Thymus (tissue), 11 donors: Measurements from ENCODE around the gene OR2A14. TPM values are rescaled to one million over a fixed set of nuclear protein-coding genes. Genes with fewer than 3 reads are reported as not detected.
"Not testable (repeated sequence)": the region's sequence is repeated elsewhere in the genome, so short reads cannot be mapped to it uniquely, and the experiment has no call there.

ENCODE experiments used
- DNase-seq, 9 donors: peaks; one replicate each; pipeline ENCODE4 v3.0.0-alpha.2; 2013; ENCODE audit warnings: low spot score in 9 of 9, low read depth in 6 of 9, missing footprints in 1 of 9
- H3K27ac ChIP-seq, 2 donors: one replicate each; pipeline ENCODE4 v1.5.1; 2013; ENCODE audit warnings: control low read depth in 1 of 2, low read depth in 1 of 2, low read length in 1 of 2, mild to moderate bottlenecking in 1 of 2, moderate library complexity in 1 of 2
- H3K27me3 ChIP-seq, 2 donors: one replicate each; pipeline ENCODE4 v1.5.1; 2013; ENCODE audit warnings: low read length in 1 of 2; ENCODE audit not compliant: control insufficient read depth in 2 of 2, insufficient read depth in 1 of 2
- H3K36me3 ChIP-seq, 2 donors: one replicate each; pipeline ENCODE4 v1.5.1; 2013; ENCODE audit warnings: low read length in 1 of 2, mild to moderate bottlenecking in 1 of 2, moderate library complexity in 1 of 2; ENCODE audit not compliant: control insufficient read depth in 2 of 2, insufficient read depth in 2 of 2
- H3K4me1 ChIP-seq, 2 donors: one replicate each; pipeline ENCODE4 v1.5.1; 2013; ENCODE audit warnings: low read length in 2 of 2; ENCODE audit not compliant: control insufficient read depth in 2 of 2, insufficient read depth in 2 of 2
- H3K4me3 ChIP-seq, 2 donors: one replicate each; pipeline ENCODE4 v1.5.1; 2013; ENCODE audit warnings: low read length in 2 of 2, control low read depth in 1 of 2, mild to moderate bottlenecking in 1 of 2
- H3K9me3 ChIP-seq, 2 donors: one replicate each; pipeline ENCODE4 v1.5.1; 2013; ENCODE audit warnings: low read length in 1 of 2, mild to moderate bottlenecking in 1 of 2; ENCODE audit not compliant: control insufficient read depth in 2 of 2, insufficient read depth in 1 of 2
- WGBS: extraction: QIAGEN DNeasy Blood & Tissue Kit; methylation state at CpG from one replicate; pipeline ENCODE4 v1.1.7; 2013; 5-methylcytosine and 5-hydroxymethylcytosine counted together
- polyA plus RNA-seq: library from polyadenylated mRNA; stranded (reverse); fragments of 200-250 nt; gene quantifications from one replicate; pipeline ENCODE4 v1.2.3, GENCODE V29; 2013
- total RNA-seq: library from RNA; stranded (reverse); fragments of 120-200 nt; gene quantifications from one replicate; pipeline ENCODE4 v1.2.4, GENCODE V29; 2013
- donor health status: healthy.

Gene OR2A14
- total and polyA plus RNA-seq, 2 donors = not detected

GRCh38 chr7:144134116-144134515 is 11.1 kb downstream of the OR2A14 start:
- Histone ChIP-seq H3K9me3 (no peaks in the 10 kb centered on the region), H3K27ac (no peak overlapping the region), H3K36me3 (no peaks in the 10 kb centered on the region), H3K27me3 (no peaks in the 10 kb centered on the region), H3K4me3 (no peak overlapping the region), H3K4me1 (no peaks in the 10 kb centered on the region)
- DNase-seq = no peak
- 98% methylated on average over 1 of the region's 1 CpG for WGBS

DNA sequence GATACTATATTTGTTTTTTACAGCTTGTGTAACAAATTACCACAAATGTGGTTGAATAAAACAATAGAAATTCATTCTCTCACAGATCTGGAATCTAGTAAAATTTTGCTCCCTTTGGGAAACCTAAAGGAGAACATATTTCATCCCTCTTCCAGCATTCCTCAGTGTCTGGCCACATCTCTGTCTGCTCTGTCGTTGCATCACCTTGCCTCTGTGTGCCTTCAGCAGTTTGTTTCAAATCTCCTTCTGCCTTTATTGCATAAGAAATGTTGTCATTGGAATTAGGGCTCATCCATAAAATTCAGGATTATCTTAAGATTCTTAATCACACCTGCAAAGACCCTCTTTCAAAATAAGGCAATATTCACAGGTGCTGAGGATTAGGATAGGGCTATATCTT is 14.5 kb downstream of the OR2A14 start:
- no peaks in the 10 kb centered on the region for H3K27me3 ChIP-seq
- H3K27ac ChIP-seq = no peak overlapping the region
- no peaks in the 10 kb centered on the region for H3K36me3 ChIP-seq
- DNase-seq = no peak
- H3K4me3 ChIP-seq = no peak overlapping the region
- H3K9me3 ChIP-seq = no peaks in the 10 kb centered on the region
- WGBS = 93% methylated on average over 1 of the region's 1 CpG
- no peaks in the 10 kb centered on the region for H3K4me1 ChIP-seq

DNA sequence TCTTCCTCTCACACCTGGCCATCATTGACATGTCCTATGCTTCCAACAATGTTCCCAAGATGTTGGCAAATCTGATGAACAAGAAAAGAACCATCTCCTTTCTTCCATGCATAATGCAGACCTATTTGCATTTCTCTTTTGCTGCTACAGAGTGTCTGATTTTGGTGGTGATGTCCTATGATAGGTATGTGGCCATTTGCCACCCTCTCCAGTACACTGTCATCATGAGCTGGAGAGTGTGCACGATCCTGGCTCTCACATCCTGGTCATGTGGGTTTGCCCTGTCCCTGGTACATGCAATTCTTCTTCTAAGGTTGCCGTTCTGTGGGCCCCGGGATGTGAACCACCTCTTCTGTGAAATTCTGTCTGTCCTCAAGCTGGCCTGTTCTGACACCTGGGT is 19.2 kb downstream of the OR2A14 start:
- H3K4me3 ChIP-seq = no peak overlapping the region
- 96% methylated on average over 3 of the region's 3 CpGs for WGBS

DNA sequence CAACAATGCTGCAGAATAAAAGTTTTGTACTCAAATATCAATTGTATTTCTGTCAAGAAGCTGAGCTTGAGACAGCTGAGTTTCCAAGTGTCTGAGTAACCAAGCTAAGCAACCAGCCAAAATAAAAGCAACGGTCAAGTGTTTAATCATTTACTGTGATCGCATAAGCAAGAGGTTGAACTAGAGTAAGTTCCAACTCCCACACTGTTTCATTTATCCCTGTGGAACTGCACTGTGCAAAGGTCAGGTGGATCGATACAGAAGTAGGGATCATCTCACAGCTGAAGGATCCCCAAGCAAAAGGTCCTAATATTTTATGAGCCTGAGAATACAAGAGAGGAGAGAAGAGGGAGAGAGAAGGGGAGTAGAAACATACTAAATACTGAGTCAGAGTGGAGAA is 21.4 kb downstream of the OR2A14 start:
- Histone ChIP-seq H3K9me3 (peaks cover 1 to 8% of the 10 kb centered on the region in 2 donors), H3K27ac (no peak overlapping the region), H3K27me3 (no peaks in the 10 kb centered on the region), H3K4me3 (no peak overlapping the region), H3K36me3 (no peaks in the 10 kb centered on the region), H3K4me1 (no peaks in the 10 kb centered on the region)
- DNase-seq = no peak
- WGBS = 97% methylated on average over 3 of the region's 3 CpGs

More for the DNA sequence above, 19.2 kb downstream of the OR2A14 start:
- Histone ChIP-seq H3K27me3 (no peaks in the 10 kb centered on the region), H3K27ac (no peak overlapping the region), H3K9me3 (peaks cover 1 to 5% of the 10 kb centered on the region in 2 donors), H3K4me1 (no peaks in the 10 kb centered on the region), H3K36me3 (no peaks in the 10 kb centered on the region)
- DNase-seq = no peak

- 92% methylated on average over 2 of the region's 2 CpGs for WGBS
Observed at GRCh38 chr7:144148224-144148827, 25.4 kb downstream of the OR2A14 start.

GRCh38 chr7:144158861-144159260 is 35.9 kb downstream of the OR2A14 start:
- Histone ChIP-seq H3K27me3 (no peaks in the 10 kb centered on the region), H3K4me3 (no peak overlapping the region), H3K4me1 (no peaks in the 10 kb centered on the region), H3K9me3 (no peaks in the 10 kb centered on the region), H3K36me3 (no peaks in the 10 kb centered on the region), H3K27ac (no peak overlapping the region)
- 93% methylated on average over 1 of the region's 1 CpG for WGBS
- no peak for DNase-seq

More at GRCh38 chr7:144148224-144148827, 25.4 kb downstream of the OR2A14 start:
- H3K9me3 ChIP-seq = peaks cover 1 to 8% of the 10 kb centered on the region in 2 donors
- no peaks in the 10 kb centered on the region for H3K27me3 ChIP-seq
- no peak for DNase-seq
- H3K27ac ChIP-seq = no peak overlapping the region
- no peaks in the 10 kb centered on the region for H3K36me3 ChIP-seq
- no peak overlapping the region for H3K4me3 ChIP-seq
- no peaks in the 10 kb centered on the region for H3K4me1 ChIP-seq

DNA sequence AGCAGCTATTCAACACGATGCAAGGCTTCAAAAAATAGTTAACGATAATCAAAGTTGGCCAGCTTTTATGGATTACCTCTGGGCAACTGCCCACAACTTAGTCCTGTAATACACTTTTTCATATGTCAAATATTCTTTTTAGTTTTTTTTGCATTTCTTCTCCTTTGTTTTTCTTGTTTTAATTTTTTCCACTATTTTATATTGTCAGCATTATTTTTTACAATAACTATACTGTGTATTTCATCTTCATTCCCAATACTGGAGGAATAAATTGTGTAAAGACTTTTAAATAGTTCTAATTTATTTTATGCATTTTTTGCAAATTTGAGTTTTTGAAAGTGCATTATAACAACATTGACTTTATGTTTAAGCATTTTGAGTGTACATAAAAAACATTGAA is 41.8 kb downstream of the OR2A14 start:
- Histone ChIP-seq H3K4me3 (no peak overlapping the region), H3K9me3 (no peaks in the 10 kb centered on the region), H3K27ac (no peak overlapping the region), H3K27me3 (no peaks in the 10 kb centered on the region), H3K36me3 (no peaks in the 10 kb centered on the region), H3K4me1 (no peaks in the 10 kb centered on the region)
- 91% methylated on average over 2 of the region's 2 CpGs for WGBS
- DNase-seq = no peak

DNA sequence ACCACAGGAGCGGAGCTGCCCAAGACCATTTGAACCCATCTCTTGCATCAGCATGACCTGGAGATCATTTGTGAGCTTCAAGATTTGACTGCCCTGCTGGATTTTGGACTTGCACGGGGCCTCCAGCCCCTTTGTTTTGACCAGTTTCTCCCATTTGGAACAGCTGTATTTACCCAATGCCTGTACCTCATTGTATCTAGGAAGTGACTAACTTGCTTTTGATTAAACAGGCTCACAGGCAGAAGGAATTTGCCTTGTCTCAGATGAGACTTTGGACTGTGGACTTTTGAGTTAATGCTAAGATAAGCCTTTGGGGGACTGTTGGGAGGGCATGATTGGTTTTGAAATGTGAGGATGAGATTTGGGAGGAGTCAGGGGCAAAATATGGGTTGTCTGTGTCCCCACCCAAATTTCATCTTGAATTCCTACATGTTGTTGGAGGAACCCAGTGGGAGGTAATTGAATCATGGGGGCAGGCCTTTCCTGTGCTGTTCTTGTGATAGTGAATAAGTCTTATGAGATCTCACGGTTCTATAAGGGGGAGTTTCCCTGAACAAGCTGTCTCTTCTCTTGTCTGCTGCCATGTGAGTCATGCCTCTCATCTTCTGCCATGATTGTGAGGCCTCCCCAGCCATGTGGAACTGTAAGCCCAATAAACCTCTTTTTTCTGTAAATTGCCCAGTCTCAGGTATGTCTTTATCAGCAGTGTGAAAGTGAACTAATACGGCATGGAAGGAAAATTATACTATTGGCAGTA is 48.8 kb downstream of the OR2A14 start:
- not testable (repeated sequence) for DNase-seq
- WGBS = 97% methylated on average over 4 of the region's 4 CpGs

DNA sequence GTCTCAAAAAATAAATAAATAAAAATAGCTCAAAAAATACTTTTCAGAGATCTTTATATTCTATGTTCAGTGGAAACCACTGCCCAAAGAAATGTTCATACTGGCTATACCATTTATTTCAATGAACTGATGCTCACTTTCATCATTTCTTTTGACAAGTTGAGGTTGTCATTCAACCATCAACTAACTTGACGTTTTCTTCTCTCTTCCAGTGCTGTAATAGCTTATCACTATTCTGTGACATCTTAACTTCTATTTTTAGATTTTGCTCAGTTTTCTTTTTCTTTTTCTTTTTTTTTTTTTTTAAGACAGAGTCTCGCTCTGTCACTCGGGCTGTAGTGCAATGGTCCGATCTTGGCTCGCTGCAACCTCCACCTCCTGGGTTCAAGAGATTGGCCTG is 51.6 kb downstream of the OR2A14 start:
- Histone ChIP-seq H3K27me3 (no peaks in the 10 kb centered on the region), H3K9me3 (no peaks in the 10 kb centered on the region), H3K36me3 (no peaks in the 10 kb centered on the region), H3K4me1 (no peaks in the 10 kb centered on the region), H3K27ac (no peak overlapping the region), H3K4me3 (no peak overlapping the region)
- 96% methylated on average over 5 of the region's 5 CpGs for WGBS
- no peak for DNase-seq

More for the DNA sequence above, 48.8 kb downstream of the OR2A14 start:
- H3K36me3 ChIP-seq, H3K9me3 ChIP-seq, H3K27ac ChIP-seq, H3K4me3 ChIP-seq, H3K4me1 ChIP-seq, H3K27me3 ChIP-seq: not testable (repeated sequence)
